ENCODE results near the gene ZNF90. TPM values are rescaled to one million over a fixed set of nuclear protein-coding genes. Genes with fewer than 3 reads are reported as not detected.

The ZNF90 gene
- total and polyA plus RNA-seq, 2 experiments from 2014 or later, result 102 to 122 TPM

DNA sequence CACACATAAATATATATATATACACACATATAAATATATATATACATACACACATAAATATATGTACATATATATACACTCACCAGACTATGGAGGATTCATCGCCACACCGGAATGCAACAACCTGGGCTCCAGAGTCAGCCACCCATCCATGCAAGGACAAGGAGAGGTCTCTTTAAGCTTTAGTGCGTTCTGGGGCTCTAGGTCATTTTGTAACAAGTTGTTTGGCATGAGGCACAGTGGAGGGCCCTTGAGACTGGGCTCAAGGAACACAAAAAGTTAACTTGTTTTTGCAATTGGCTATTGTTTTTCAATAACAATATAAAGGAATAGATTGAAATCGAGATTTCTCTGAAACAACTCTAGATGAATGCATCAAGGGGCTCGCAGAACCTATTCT is 4.9 kb upstream of the ZNF90 start:
- DNase-seq (ENCODE audit: low spot score), result no peak
- Histone ChIP-seq H3K36me3 (ENCODE audit: insufficient read depth) (no peaks in the 10 kb centered on the region), H3K79me2 (replicated peaks; ENCODE audit: insufficient read depth) (peaks cover 1% of the 10 kb centered on the region), H4K20me1 (replicated peaks; ENCODE audit: insufficient read depth) (no peaks in the 10 kb centered on the region), H3K4me2 (no peak overlapping the region), H3K9me2 (ENCODE audit: insufficient read depth) (peaks cover 11% of the 10 kb centered on the region; the same call in 1 of the 2 replicates), H3K4me3 (no peak overlapping the region), H3K27ac (ENCODE audit: low read depth) (no peak overlapping the region), H3K4me1 (ENCODE audit: insufficient read depth) (peaks cover 26% of the 10 kb centered on the region), H3K27me3 (ENCODE audit: insufficient read depth) (no peaks in the 10 kb centered on the region), H3F3A (replicated peaks; ENCODE audit: low read depth) (0 out of 2 replicates have a peak, but pooled peaks cover 5% of the 10 kb centered on the region), H2AFZ (no peak overlapping the region)
- Mint-ChIP-seq H3K27ac (no peak overlapping the region), H3K36me3 (ENCODE audit: low read depth) (peaks cover 10% of the 10 kb centered on the region), H3K9me3 (peaks cover 10% of the 10 kb centered on the region), H3K27me3 (ENCODE audit: insufficient read depth, low read depth, poor library complexity) (peaks cover 9% of the 10 kb centered on the region), H3K4me3 (no peak overlapping the region), H3K4me1 (peaks cover 22% of the 10 kb centered on the region)
- no peak for ATAC-seq
- no peak for TF ChIP-seq JUNB (IDR thresholded peaks at IDR 0.05; ENCODE audit: unreplicated experiment)
- TF ChIP-seq ZNF331 (CRISPR knock-in tag; IDR thresholded peaks at IDR 0.05; ENCODE audit: low read depth), result no peak
- TF ChIP-seq NANOG (IDR thresholded peaks at IDR 0.05; ENCODE audit: borderline replicate concordance), result no peak
- TF ChIP-seq, protein P1, sequence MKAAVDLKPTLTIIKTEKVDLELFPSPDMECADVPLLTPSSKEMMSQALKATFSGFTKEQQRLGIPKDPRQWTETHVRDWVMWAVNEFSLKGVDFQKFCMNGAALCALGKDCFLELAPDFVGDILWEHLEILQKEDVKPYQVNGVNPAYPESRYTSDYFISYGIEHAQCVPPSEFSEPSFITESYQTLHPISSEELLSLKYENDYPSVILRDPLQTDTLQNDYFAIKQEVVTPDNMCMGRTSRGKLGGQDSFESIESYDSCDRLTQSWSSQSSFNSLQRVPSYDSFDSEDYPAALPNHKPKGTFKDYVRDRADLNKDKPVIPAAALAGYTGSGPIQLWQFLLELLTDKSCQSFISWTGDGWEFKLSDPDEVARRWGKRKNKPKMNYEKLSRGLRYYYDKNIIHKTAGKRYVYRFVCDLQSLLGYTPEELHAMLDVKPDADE (IDR thresholded peaks at IDR 0.05), result no peak
- no peak for TF ChIP-seq ZNF114 (CRISPR knock-in tag; IDR thresholded peaks at IDR 0.05)
- no peak for TF ChIP-seq POLR2AphosphoS5 (IDR thresholded peaks at IDR 0.05; ENCODE audit: low read depth)

- peak; percentile 30 for ATAC-seq
- Mint-ChIP-seq H3K9me3 (no peaks in the 10 kb centered on the region), H3K27me3 (ENCODE audit: insufficient read depth, low read depth, poor library complexity) (peaks cover 19% of the 10 kb centered on the region), H3K4me3 (peak overlapping the region; percentile 99), H3K4me1 (peaks cover 46% of the 10 kb centered on the region), H3K36me3 (ENCODE audit: low read depth) (peaks cover 43% of the 10 kb centered on the region), H3K27ac (peak overlapping the region; percentile 99)
- Histone ChIP-seq H3K36me3 (ENCODE audit: insufficient read depth) (0 out of 2 replicates have a peak, but pooled peaks cover 10% of the 10 kb centered on the region), H4K20me1 (replicated peaks; ENCODE audit: insufficient read depth) (peaks cover 17% of the 10 kb centered on the region), H2AFZ (no peak overlapping the region), H3K4me1 (ENCODE audit: insufficient read depth) (peaks cover 38% of the 10 kb centered on the region), H3K27me3 (ENCODE audit: insufficient read depth) (no peaks in the 10 kb centered on the region), H3K27ac (ENCODE audit: low read depth) (peak overlapping the region; percentile 89), H3K4me2 (peak overlapping the region; percentile 95), H3K79me2 (replicated peaks; ENCODE audit: insufficient read depth) (peaks cover 58% of the 10 kb centered on the region), H3K9me2 (ENCODE audit: insufficient read depth) (peaks cover 8% of the 10 kb centered on the region; the same call in 1 of the 2 replicates), H3F3A (replicated peaks; ENCODE audit: low read depth) (no peaks in the 10 kb centered on the region; the same call in 1 of the 2 replicates), H3K4me3 (peak overlapping the region; percentile 92)
- TF ChIP-seq NANOG (IDR thresholded peaks at IDR 0.05; ENCODE audit: borderline replicate concordance), result no peak
- TF ChIP-seq JUNB (IDR thresholded peaks at IDR 0.05; ENCODE audit: unreplicated experiment), result no peak
- DNase-seq (ENCODE audit: low spot score), result peak; percentile 55
These were observed 806 bp downstream of the ZNF90 start for GRCh38 chr19:20078581-20079031.

- peak overlapping the region; percentile 99 for H3K4me3 Mint-ChIP-seq
- Histone ChIP-seq H3K4me3 (peak overlapping the region; percentile 92), H2AFZ (no peak overlapping the region), H3K4me1 (ENCODE audit: insufficient read depth) (peaks cover 47% of the 10 kb centered on the region), H3F3A (replicated peaks; ENCODE audit: low read depth) (no peaks in the 10 kb centered on the region; the same call in 1 of the 2 replicates), H3K79me2 (replicated peaks; ENCODE audit: insufficient read depth) (peaks cover 67% of the 10 kb centered on the region), H3K4me2 (peak overlapping the region; percentile 95), H3K9me2 (ENCODE audit: insufficient read depth) (peaks cover 8% of the 10 kb centered on the region; the same call in 1 of the 2 replicates), H4K20me1 (replicated peaks; ENCODE audit: insufficient read depth) (peaks cover 25% of the 10 kb centered on the region), H3K27ac (ENCODE audit: low read depth) (peak overlapping the region; percentile 89), H3K36me3 (ENCODE audit: insufficient read depth) (0 out of 2 replicates have a peak, but pooled peaks cover 12% of the 10 kb centered on the region), H3K27me3 (ENCODE audit: insufficient read depth) (no peaks in the 10 kb centered on the region)
- peaks cover 52% of the 10 kb centered on the region for H3K36me3 Mint-ChIP-seq (ENCODE audit: low read depth)
- H3K4me1 Mint-ChIP-seq, result peaks cover 49% of the 10 kb centered on the region
- DNase-seq (ENCODE audit: low spot score) (no peak), ATAC-seq (no peak)
- H3K27ac Mint-ChIP-seq, result no peak overlapping the region; the same call in 1 of the 2 replicates
- peaks cover 22% of the 10 kb centered on the region for H3K27me3 Mint-ChIP-seq (ENCODE audit: insufficient read depth, low read depth, poor library complexity)
- H3K9me3 Mint-ChIP-seq, result no peaks in the 10 kb centered on the region
- TF ChIP-seq, protein P1 (IDR thresholded peaks at IDR 0.05), result no peak
- TF ChIP-seq EZH2phosphoT487 (IDR thresholded peaks at IDR 0.05; ENCODE audit: unreplicated experiment) (no peak), ZNF114 (CRISPR knock-in tag; IDR thresholded peaks at IDR 0.05) (no peak), ZNF331 (CRISPR knock-in tag; IDR thresholded peaks at IDR 0.05; ENCODE audit: low read depth) (no peak)
These were observed 1.7 kb downstream of the ZNF90 start for GRCh38 chr19:20079476-20079875.

Data from GM23338 (cell line).